GM21786 (cell line): ENCODE data around the gene MTMR12.
A peak's percentile ranks its signal among the peaks of the same experiment; 100 is the strongest.
"Not testable (repeated sequence)": the region's sequence is repeated elsewhere in the genome, so short reads cannot be mapped to it uniquely, and the experiment has no call there.

Source experiments
- ATAC-seq: cut with Tn5 transposase; IDR thresholded peaks from one replicate; pipeline ENCODE4 v1.9.1; 2021; ENCODE audit not compliant: unreplicated experiment

The MTMR12 gene

GRCh38 chr5:32233696-32234447 is 78.9 kb downstream of the MTMR12 start:
- no peak for ATAC-seq

- ATAC-seq = no peak
Measured at GRCh38 chr5:32233220-32233695, 79.5 kb downstream of the MTMR12 start.

- peak; percentile 81 for ATAC-seq
Measured at GRCh38 chr5:32232441-32233219, 80.1 kb downstream of the MTMR12 start.

- no peak for ATAC-seq
Measured at GRCh38 chr5:32231929-32232328, 80.8 kb downstream of the MTMR12 start.

- no peak for ATAC-seq
Measured at GRCh38 chr5:32231241-32231640, 81.5 kb downstream of the MTMR12 start.

DNA sequence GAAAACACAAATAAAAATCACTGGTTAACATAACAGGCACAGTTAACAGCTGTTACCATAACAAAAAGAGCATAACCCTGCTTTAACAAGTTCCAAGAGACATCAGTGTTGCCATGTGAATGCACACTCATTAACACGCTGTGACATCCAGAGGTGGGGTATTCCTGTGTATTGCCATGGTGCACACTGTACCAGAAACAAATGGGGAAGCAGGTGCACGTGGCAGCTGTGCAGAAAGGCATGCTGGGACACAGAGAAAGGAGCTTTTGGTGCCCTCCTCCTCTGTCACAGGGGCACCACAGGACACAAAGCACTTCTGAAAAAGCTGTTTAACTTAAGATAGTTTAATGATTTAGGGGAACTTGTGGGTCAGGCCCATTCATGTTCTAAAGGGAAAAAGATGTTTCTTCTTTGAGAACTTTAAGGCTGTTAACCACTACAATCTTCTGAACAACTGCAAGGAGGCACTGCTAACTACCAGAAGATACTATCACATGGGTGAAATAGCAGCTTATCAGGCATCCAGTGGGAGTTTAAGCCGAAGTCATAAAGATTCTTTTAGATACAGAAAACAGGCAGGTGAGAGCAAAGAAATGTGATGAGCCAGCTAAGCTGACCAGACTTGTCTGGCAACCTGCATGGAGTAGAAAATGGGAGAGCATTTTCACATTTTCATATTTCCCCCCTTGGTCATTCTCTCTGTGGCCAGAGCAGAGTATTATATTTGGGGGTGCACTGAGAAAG is 82.2 kb downstream of the MTMR12 start:
- no peak for ATAC-seq

GRCh38 chr5:32229586-32229985 is 83.2 kb downstream of the MTMR12 start:
- no peak for ATAC-seq

GRCh38 chr5:32228816-32229215 is 83.9 kb downstream of the MTMR12 start:
- ATAC-seq = no peak

DNA sequence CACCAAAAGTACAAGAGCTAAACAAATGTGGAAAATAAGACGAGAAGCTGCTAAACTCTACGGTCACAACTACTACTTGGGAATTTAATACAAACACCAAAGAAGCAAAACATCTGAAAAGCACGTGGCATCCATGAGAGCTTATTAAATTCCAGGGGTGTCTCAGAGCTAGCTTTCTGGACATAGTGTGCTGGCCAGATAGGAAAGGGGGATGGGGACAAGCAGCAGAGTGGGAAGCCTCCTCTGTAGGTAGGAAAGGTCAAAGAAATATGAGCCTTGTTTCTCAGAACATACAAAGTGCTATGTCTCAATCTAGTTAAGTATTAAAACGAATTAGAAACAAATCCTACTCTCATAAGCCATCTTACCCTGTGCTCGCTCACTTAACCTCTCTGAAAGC is 87.3 kb downstream of the MTMR12 start:
- ATAC-seq = no peak

DNA sequence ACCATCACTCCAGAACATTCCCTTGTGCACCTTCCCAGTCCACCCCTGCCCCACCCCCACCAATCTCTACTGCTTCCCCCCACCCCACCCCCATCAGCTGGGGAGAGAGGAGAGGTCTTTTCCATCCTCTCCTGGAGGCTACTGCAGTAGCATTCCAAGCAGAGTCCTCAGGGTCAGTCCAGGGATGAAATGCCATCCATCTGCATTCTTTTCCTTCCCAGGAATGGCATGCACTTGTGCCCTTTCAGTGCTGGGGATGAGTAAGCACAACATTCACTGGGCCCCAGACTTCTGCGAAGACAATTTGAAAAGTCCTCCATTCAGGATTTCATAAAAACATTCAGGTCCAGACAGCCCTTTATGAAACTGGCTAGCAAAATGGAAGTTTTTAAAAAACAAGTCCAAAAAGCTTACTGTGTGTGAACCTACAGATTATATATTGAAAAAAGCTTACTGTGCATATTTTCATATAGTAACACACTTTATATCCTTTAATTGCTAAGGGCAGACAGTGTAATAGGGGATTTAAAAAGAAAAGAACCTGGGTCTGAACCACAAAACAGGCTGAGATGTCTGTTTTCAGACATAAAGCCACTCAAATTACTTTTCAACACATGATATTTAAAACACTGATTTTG is 88.6 kb downstream of the MTMR12 start:
- no peak for ATAC-seq

DNA sequence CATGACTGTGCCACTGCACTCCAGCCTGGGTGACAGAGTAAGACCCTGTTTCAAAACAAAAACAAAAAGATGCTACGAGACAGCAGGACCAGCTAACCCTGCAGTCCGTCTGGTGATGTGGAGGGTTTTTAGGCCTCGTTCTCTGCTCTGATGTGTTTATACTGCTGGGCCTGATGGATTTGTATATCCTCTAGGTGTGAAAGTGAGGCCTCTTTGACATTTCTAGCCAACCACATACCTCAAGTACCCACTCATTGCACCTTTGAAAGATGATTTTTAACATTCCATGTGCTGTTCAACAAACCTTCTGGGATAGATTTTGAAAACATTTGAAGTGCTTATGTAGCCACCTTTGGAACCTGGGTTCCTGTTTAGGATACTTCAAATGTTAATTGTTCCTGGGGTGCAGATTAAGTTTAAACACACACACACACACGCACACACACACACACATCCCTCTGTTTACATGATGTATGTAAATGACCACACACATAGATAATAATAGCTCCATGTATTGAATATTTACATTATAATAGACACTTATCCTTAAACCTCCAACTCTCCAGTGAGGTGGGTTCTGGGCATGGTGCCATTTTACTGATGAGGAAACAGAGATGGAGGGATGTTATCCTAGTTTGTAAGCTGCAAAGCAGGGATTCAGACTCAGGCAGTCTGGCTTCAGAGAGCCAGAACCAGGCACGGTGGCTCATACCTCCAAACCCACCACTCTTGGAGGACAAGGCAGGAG is 89.8 kb downstream of the MTMR12 start:
- ATAC-seq = no peak

- no peak for ATAC-seq
Measured at GRCh38 chr5:32217886-32218396, 94.8 kb downstream of the MTMR12 start.

- ATAC-seq = not testable (repeated sequence)
Measured at GRCh38 chr5:32214344-32214743, 98.4 kb downstream of the MTMR12 start.

DNA sequence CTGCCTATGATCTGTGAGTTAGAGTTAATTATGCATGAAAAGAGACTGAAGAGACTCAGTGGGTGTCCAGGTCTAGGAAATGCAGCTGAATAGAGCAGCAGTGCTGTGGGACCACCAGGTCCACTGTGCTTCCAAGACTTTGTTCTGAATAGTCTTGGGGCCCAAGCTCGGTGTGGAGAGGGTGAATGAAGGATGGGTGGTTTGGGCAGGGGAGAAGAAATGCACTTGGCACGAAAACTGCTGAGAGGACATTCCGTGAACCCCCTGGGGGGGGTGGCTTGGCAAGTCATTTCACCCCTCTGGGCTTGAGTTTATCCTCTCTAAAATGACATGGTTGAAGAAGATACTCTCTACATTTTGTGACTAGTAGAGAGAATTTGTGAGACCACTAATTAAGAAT is 102.6 kb downstream of the MTMR12 start:
- ATAC-seq = no peak

DNA sequence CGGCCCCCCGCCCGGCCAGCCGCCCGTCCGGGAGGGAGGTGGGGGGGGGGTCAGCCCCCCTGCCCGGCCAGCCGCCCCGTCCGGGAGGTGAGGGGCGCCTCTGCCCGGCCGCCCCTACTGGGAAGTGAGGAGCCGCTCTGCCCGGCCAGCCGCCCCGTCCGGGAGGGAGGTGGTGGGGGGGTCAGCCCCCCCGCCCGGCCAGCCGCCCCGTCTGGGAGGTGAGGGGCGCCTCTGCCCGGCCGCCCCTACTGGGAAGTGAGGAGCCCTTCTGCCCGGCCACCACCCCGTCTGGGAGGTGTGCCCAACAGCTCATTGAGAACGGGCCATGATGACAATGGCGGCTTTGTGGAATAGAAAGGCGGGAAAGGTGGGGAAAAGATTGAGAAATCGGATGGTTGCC is 103.9 kb downstream of the MTMR12 start:
- not testable (repeated sequence) for ATAC-seq

GRCh38 chr5:32207355-32207634 is 105.4 kb downstream of the MTMR12 start:
- ATAC-seq = no peak

- ATAC-seq = no peak
Measured at GRCh38 chr5:32206509-32207354, 106.0 kb downstream of the MTMR12 start.

GRCh38 chr5:32206053-32206452 is 106.7 kb downstream of the MTMR12 start:
- no peak for ATAC-seq

GRCh38 chr5:32202394-32202793 is 110.3 kb downstream of the MTMR12 start:
- ATAC-seq = no peak
